ENCODE measurements around the gene B3GNT3. TPM values are rescaled to one million over a fixed set of nuclear protein-coding genes. Genes with fewer than 3 reads are reported as not detected.

B3GNT3 gene
- total and polyA plus RNA-seq, 2 of the 13 experiments (the other 11 are each of a cell fraction or from before 2014, with no cell fraction given) = 0.86 to 4.0 TPM

- TF ChIP-seq ZNF556 (CRISPR knock-in tag; IDR thresholded peaks at IDR 0.05; ENCODE audit: borderline replicate concordance) (no peak), ASH2L (IDR thresholded peaks at IDR 0.05; ENCODE audit: insufficient read length, low read depth, low read length) (peak; percentile 2), BORCS8-MEF2B (CRISPR knock-in tag; IDR thresholded peaks at IDR 0.05) (0 out of 2 replicates have a peak, but pooled peaks have one; percentile 46), MTERF4 (CRISPR knock-in tag; IDR thresholded peaks at IDR 0.05) (no peak), ZBTB2 (CRISPR knock-in tag; IDR thresholded peaks at IDR 0.05; ENCODE audit: low read depth) (0 out of 2 replicates have a peak, but pooled peaks have one; percentile 21)
Measured at GRCh38 chr19:17860331-17860992, 65.5 kb downstream of the B3GNT3 start (continued).

GRCh38 chr19:17860993-17861360 lies 66.0 kb downstream of the B3GNT3 start:
- POLR2A ChIA-PET = interaction anchor here (1.2 to 2.2 kb wide), 5 partner anchors 14 to 255 kb away, joined by 3 to 43 read pairs (median 4); partner anchors contain the start of genes B3GNT3 and CCDC124
- TF ChIP-seq ATF7-NPFF (CRISPR knock-in tag; IDR thresholded peaks at IDR 0.05; ENCODE audit: low read depth) (0 out of 2 replicates have a peak, but pooled peaks have one; percentile 47), GPN1 (CRISPR knock-in tag; IDR thresholded peaks at IDR 0.05; ENCODE audit: borderline replicate concordance) (no peak), FIP1L1 (IDR thresholded peaks at IDR 0.05; ENCODE audit: borderline replicate concordance, insufficient read depth, low read depth, low read length) (no peak), ARNT2 (CRISPR knock-in tag; IDR thresholded peaks at IDR 0.05; ENCODE audit: low read depth) (0 out of 2 replicates have a peak, but pooled peaks have one; percentile 20), GMEB1 (CRISPR knock-in tag; IDR thresholded peaks at IDR 0.05; ENCODE audit: borderline replicate concordance) (no peak), NCOA2 (CRISPR knock-in tag; IDR thresholded peaks at IDR 0.05) (no peak), ZNF615 (CRISPR knock-in tag; IDR thresholded peaks at IDR 0.05; ENCODE audit: borderline replicate concordance) (0 out of 2 replicates have a peak, but pooled peaks have one; percentile 19), POLR2A (IDR thresholded peaks at IDR 0.05; ENCODE audit: insufficient read depth in 1 of 2, low read depth in 2 of 2, low read length in 2 of 2) (peak in 1 of 2 experiments; percentile 39; a peak in 1 of 4 replicates), BATF2 (CRISPR knock-in tag; IDR thresholded peaks at IDR 0.05) (0 out of 2 replicates have a peak, but pooled peaks have one; percentile 13), FOXC1 (CRISPR knock-in tag; IDR thresholded peaks at IDR 0.05; ENCODE audit: borderline replicate concordance) (0 out of 2 replicates have a peak, but pooled peaks have one; percentile 16), ZNF589 (CRISPR knock-in tag; conservative IDR thresholded peaks at IDR 0.05) (0 out of 2 replicates have a peak, but pooled peaks have one; percentile 4), SAP130 (CRISPR knock-in tag; IDR thresholded peaks at IDR 0.05; ENCODE audit: low read depth) (peak; percentile 26; the same call in 1 of the 2 replicates)

More at GRCh38 chr19:17860993-17861360, 66.0 kb downstream of the B3GNT3 start:
- Histone ChIP-seq H3K36me3 (replicated peaks in 1 of 2; ENCODE audit: control insufficient read depth in 1 of 2, insufficient read depth in 2 of 2, low read length in 2 of 2) (peaks cover 14 to 33% of the 10 kb centered on the region in 2 experiments), H3K27ac (ENCODE audit: extremely low read length, insufficient read depth, low read length) (peak overlapping the region; percentile 82), H3K9me3 (ENCODE audit: low read length) (no peaks in the 10 kb centered on the region), H3K79me2 (ENCODE audit: insufficient read depth, low read length) (peaks cover 27% of the 10 kb centered on the region), H3K27me3 (ENCODE audit: control insufficient read depth in 1 of 2, insufficient read depth in 2 of 2, low read length in 2 of 2) (no peaks in the 10 kb centered on the region; a peak in 1 of 5 replicates), H3K4me1 (ENCODE audit: insufficient read depth, low read length) (peaks cover 27% of the 10 kb centered on the region), H3K9ac (ENCODE audit: insufficient read depth, low read depth, low read length) (peak overlapping the region; percentile 99), H4K20me1 (ENCODE audit: insufficient read depth, low read length) (peaks cover 55% of the 10 kb centered on the region), H3K4me2 (ENCODE audit: low read depth, low read length) (peak overlapping the region; percentile 82), H3K4me3 (replicated peaks in 1 of 3; ENCODE audit: insufficient read depth in 1 of 3, low read depth in 2 of 3, low read length in 3 of 3) (peak overlapping the region; percentile 91 to 97 (median 96)), H2AFZ (ENCODE audit: low read length) (no peak overlapping the region)
- ATAC-seq (no peak), DNase-seq (ENCODE audit: low spot score) (no peak), FAIRE-seq (no peak)
- CTCF ChIA-PET (ENCODE audit: low intra/inter-chr PET ratio, low total read pairs) = no interaction called here
- intact Hi-C loops (cut with micrococcal nuclease; ENCODE audit: unreplicated experiment) (no loop called here), in situ Hi-C loops (cut with HindIII; ENCODE audit: extremely low pct_ligation_motif_present, low pct_unique_long_range_greater_than_20kb) (no loop called here)
- no TSS peak for BruUV-seq (replicated peaks)
- WGBS (ENCODE audit: low lambda C conversion rate) = 8% methylated on average over 7 of the region's 7 CpGs

Measured in HepG2 (cell line).